GM12892 (cell line): ENCODE measurements around the gene MYO1E.

ENCODE experiments used
- POLR2A ChIP-seq: IDR thresholded peaks from 2 replicates; pipeline ENCODE4 v1.6.1; 2011; ENCODE audit warnings: low read depth, low read length, control low read depth
- POLR2AphosphoS5 ChIP-seq: IDR thresholded peaks from 2 replicates; pipeline ENCODE4 v1.6.1; 2011; ENCODE audit warnings: low read depth, low read length, control low read depth
- TAF1 ChIP-seq: IDR thresholded peaks from 2 replicates; pipeline ENCODE4 v1.6.1; 2011; ENCODE audit warnings: low read depth, mild to moderate bottlenecking, control low read depth, low read length, borderline replicate concordance

- TF ChIP-seq POLR2A, result no peak
- TF ChIP-seq POLR2AphosphoS5, result no peak
- TF ChIP-seq TAF1, result no peak
Measured at GRCh38 chr15:59166166-59166565, 206.5 kb downstream of the MYO1E start.
